ENCODE results near the gene KPNA4.
"Not testable (repeated sequence)": the region's sequence is repeated elsewhere in the genome, so short reads cannot be mapped to it uniquely, and the experiment has no call there.

The KPNA4 gene

DNA sequence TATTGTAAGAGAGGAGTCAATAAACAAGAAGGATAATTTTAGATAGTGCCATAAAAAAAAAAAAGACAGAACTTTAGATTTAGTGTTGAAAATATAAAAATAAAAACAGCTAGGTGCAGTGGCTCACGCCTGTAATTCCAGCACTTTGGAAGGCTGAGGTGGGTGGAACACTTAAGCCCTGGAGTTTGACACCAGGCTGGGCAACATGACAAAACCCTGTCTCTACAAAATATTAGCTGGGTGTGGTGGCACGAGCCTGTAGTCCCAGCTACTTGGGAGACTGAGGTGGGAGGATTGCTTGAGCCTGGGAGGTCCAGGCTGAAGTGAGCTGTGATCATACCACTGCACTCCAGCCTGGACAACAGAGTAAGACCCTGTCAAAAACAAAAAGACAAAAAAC is 49.0 kb downstream of the KPNA4 start:
- H3K4me1 ChIP-seq (ENCODE audit: control insufficient read depth in 1 of 2, insufficient read depth in 2 of 2, low read length in 2 of 2); H3K9me3 ChIP-seq (ENCODE audit: control insufficient read depth in 1 of 2, low read length in 2 of 2); H3K27ac ChIP-seq (ENCODE audit: low read depth, low read length); H3K27me3 ChIP-seq (ENCODE audit: control insufficient read depth in 1 of 2, insufficient read depth in 2 of 2, low read length in 2 of 2); H3K9ac ChIP-seq (ENCODE audit: low read depth in 1 of 2, low read length in 2 of 2); H3K4me3 ChIP-seq (ENCODE audit: low read depth in 1 of 2, low read length in 2 of 2): not testable (repeated sequence)
- H3K36me3 ChIP-seq (ENCODE audit: control insufficient read depth in 1 of 2, insufficient read depth in 2 of 2, low read length in 2 of 2) = peaks cover 28 to 74% of the 10 kb centered on the region in 2 donors

DNA sequence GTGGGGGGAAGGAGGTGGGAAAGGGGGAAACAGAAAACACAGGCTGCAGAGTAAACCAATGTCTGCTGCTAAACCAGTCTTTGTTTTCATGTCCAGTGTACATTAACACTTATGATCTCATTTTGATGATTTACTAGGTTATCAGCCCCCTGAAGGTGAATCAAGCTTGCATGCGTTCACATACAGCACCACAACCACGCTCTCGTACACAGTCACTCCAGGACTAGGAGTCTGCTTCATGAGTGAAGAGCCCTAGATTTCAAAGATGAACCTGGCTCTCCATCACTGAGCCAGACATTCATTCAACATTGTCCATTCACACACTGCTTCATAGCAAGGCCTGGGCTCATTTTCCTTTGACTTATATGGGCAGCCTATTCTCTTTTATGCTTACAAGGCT is 64.0 kb downstream of the KPNA4 start:
- H3K4me1 ChIP-seq (ENCODE audit: control insufficient read depth in 1 of 2, insufficient read depth in 2 of 2, low read length in 2 of 2) = no peaks in the 10 kb centered on the region
- no peaks in the 10 kb centered on the region for H3K9me3 ChIP-seq (ENCODE audit: control insufficient read depth in 1 of 2, low read length in 2 of 2)
- H3K9ac ChIP-seq (ENCODE audit: low read depth in 1 of 2, low read length in 2 of 2) = no peak overlapping the region
- H3K27ac ChIP-seq (ENCODE audit: low read depth, low read length) = no peak overlapping the region
- H3K36me3 ChIP-seq (ENCODE audit: control insufficient read depth in 1 of 2, insufficient read depth in 2 of 2, low read length in 2 of 2) = peaks cover 20 to 38% of the 10 kb centered on the region in 2 donors
- H3K4me3 ChIP-seq (ENCODE audit: low read depth in 1 of 2, low read length in 2 of 2) = no peak overlapping the region
- H3K27me3 ChIP-seq (ENCODE audit: control insufficient read depth in 1 of 2, insufficient read depth in 2 of 2, low read length in 2 of 2) = no peaks in the 10 kb centered on the region

DNA sequence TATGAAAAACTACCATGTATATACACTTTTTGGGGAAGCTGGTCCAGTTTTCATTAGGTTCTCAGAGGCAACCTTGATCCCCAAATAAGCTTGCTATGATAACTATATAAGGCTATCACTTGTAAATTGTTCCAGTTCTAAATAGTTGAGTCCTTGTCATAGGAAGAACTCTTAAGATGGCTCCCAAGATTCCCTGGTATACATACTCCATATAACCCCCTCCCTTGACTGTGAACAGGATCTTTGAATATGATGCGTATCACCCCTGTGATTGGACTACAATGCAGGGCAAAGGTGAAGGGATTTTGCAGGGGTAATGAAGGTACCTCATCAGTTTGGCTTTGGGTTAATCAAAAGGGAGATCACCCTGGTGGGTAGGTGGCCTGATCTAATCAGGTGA is 67.2 kb downstream of the KPNA4 start:
- no peaks in the 10 kb centered on the region for H3K27me3 ChIP-seq (ENCODE audit: control insufficient read depth in 1 of 2, insufficient read depth in 2 of 2, low read length in 2 of 2)
- no peaks in the 10 kb centered on the region for H3K4me1 ChIP-seq (ENCODE audit: control insufficient read depth in 1 of 2, insufficient read depth in 2 of 2, low read length in 2 of 2)
- H3K9me3 ChIP-seq (ENCODE audit: control insufficient read depth in 1 of 2, low read length in 2 of 2) = no peaks in the 10 kb centered on the region
- no peak overlapping the region for H3K27ac ChIP-seq (ENCODE audit: low read depth, low read length)
- H3K36me3 ChIP-seq (ENCODE audit: control insufficient read depth in 1 of 2, insufficient read depth in 2 of 2, low read length in 2 of 2) = peaks cover 19 to 24% of the 10 kb centered on the region in 2 donors
- no peak overlapping the region for H3K4me3 ChIP-seq (ENCODE audit: low read depth in 1 of 2, low read length in 2 of 2)
- H3K9ac ChIP-seq (ENCODE audit: low read depth in 1 of 2, low read length in 2 of 2) = no peak overlapping the region

DNA sequence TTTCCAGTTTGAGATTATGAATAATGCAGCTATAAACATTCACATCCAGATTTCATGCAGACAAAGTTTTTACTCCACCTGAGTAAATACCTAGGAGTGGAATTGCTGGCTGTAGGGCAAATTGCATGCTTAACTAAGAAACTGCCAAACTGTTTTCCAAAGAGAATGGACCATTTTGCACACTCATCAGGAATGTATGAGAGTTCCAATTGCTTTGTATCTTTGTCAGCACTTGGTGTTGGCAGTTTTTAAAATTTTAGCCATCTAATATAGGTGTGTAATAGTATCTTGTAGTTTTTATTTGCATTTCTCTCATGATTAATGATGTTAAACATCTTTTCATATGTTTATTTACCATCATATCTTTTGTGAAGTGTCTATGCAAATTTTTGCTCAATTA is 75.2 kb downstream of the KPNA4 start:
- peaks cover 0 to 4% of the 10 kb centered on the region in 2 donors for H3K4me1 ChIP-seq (ENCODE audit: control insufficient read depth in 1 of 2, insufficient read depth in 2 of 2, low read length in 2 of 2)
- H3K27me3 ChIP-seq (ENCODE audit: control insufficient read depth in 1 of 2, insufficient read depth in 2 of 2, low read length in 2 of 2) = no peaks in the 10 kb centered on the region
- H3K4me3 ChIP-seq (ENCODE audit: low read depth in 1 of 2, low read length in 2 of 2) = no peak overlapping the region
- no peaks in the 10 kb centered on the region for H3K36me3 ChIP-seq (ENCODE audit: control insufficient read depth in 1 of 2, insufficient read depth in 2 of 2, low read length in 2 of 2)
- no peak overlapping the region for H3K9ac ChIP-seq (ENCODE audit: low read depth in 1 of 2, low read length in 2 of 2)
- H3K27ac ChIP-seq (ENCODE audit: low read depth, low read length) = no peak overlapping the region
- H3K9me3 ChIP-seq (ENCODE audit: control insufficient read depth in 1 of 2, low read length in 2 of 2) = no peaks in the 10 kb centered on the region

DNA sequence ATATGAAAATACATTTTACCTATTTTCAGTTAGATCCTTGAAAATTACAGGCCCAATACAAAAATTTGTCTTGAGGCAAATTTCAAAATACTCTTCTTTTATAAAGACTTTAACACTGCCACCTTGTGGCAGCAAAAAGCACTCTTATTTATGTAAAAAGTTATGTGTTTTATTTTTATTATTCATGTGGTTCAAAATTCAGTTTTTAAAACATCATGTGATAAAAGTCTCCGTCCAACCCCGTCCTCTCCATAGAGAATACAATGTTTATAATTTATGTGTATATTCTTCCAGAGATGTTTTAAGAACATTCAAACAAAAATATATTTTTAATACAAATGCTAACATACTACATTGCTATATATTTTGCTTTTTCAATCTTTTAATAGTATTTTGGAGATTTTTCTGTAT is 78.9 kb downstream of the KPNA4 start:
- H3K4me1 ChIP-seq (ENCODE audit: control insufficient read depth in 1 of 2, insufficient read depth in 2 of 2, low read length in 2 of 2) = peaks cover 0 to 4% of the 10 kb centered on the region in 2 donors
- H3K27ac ChIP-seq (ENCODE audit: low read depth, low read length) = no peak overlapping the region
- H3K9me3 ChIP-seq (ENCODE audit: control insufficient read depth in 1 of 2, low read length in 2 of 2) = no peaks in the 10 kb centered on the region
- peak overlapping the region in 1 of 2 donors; percentile 53 for H3K4me3 ChIP-seq (ENCODE audit: low read depth in 1 of 2, low read length in 2 of 2)
- no peak overlapping the region for H3K9ac ChIP-seq (ENCODE audit: low read depth in 1 of 2, low read length in 2 of 2)
- no peaks in the 10 kb centered on the region for H3K36me3 ChIP-seq (ENCODE audit: control insufficient read depth in 1 of 2, insufficient read depth in 2 of 2, low read length in 2 of 2)
- no peaks in the 10 kb centered on the region for H3K27me3 ChIP-seq (ENCODE audit: control insufficient read depth in 1 of 2, insufficient read depth in 2 of 2, low read length in 2 of 2)

DNA sequence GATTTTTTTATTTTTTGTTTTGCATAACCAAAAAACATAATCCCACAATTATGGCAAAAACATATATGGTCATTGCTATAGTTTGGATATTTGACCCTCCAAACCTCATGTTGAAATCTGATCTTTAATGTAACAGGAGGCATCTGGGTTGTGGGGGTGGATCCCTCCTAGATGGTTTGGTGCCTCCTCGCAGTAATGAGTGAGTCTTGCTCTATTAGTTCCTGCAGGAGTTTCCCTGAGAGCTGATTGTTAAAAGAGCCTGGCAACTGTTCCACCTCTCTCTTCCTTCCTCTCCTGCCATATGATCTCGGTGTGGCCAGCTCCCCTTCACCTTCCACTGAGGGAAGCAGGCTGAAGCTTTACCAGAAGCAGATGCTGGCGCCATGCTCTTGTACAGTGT is 82.6 kb downstream of the KPNA4 start:
- Histone ChIP-seq H3K9me3 (ENCODE audit: control insufficient read depth in 1 of 2, low read length in 2 of 2) (no peaks in the 10 kb centered on the region), H3K27ac (ENCODE audit: low read depth, low read length) (no peak overlapping the region), H3K4me1 (ENCODE audit: control insufficient read depth in 1 of 2, insufficient read depth in 2 of 2, low read length in 2 of 2) (peaks cover 0 to 4% of the 10 kb centered on the region in 2 donors)

DNA sequence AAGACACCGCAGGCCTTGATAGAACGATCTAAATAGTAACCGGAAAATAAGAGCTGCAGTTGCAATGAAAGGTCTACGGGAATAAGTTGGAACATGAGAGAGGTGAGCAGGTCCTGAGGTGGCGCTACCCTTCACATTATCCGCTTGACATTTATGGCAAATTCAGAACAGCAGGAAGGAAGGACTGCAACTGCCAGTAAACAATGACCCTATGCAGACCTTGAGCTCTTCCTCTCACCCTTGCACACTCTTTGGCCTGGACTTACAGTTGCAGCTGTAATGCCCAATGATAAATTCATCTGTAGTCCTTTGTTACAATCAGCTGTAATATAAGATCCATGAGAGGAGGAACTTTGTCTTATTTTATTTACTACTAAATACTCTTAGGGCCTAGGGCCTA is 83.5 kb downstream of the KPNA4 start:
- Histone ChIP-seq H3K9ac (ENCODE audit: low read depth in 1 of 2, low read length in 2 of 2) (no peak overlapping the region), H3K27me3 (ENCODE audit: control insufficient read depth in 1 of 2, insufficient read depth in 2 of 2, low read length in 2 of 2) (no peaks in the 10 kb centered on the region), H3K4me1 (ENCODE audit: control insufficient read depth in 1 of 2, insufficient read depth in 2 of 2, low read length in 2 of 2) (peaks cover 0 to 4% of the 10 kb centered on the region in 2 donors), H3K4me3 (ENCODE audit: low read depth in 1 of 2, low read length in 2 of 2) (no peak overlapping the region), H3K36me3 (ENCODE audit: control insufficient read depth in 1 of 2, insufficient read depth in 2 of 2, low read length in 2 of 2) (no peaks in the 10 kb centered on the region), H3K9me3 (ENCODE audit: control insufficient read depth in 1 of 2, low read length in 2 of 2) (no peaks in the 10 kb centered on the region), H3K27ac (ENCODE audit: low read depth, low read length) (no peak overlapping the region)

More for the DNA sequence above, 82.6 kb downstream of the KPNA4 start:
- no peak overlapping the region for H3K9ac ChIP-seq (ENCODE audit: low read depth in 1 of 2, low read length in 2 of 2)
- H3K4me3 ChIP-seq (ENCODE audit: low read depth in 1 of 2, low read length in 2 of 2) = no peak overlapping the region
- no peaks in the 10 kb centered on the region for H3K36me3 ChIP-seq (ENCODE audit: control insufficient read depth in 1 of 2, insufficient read depth in 2 of 2, low read length in 2 of 2)
- H3K27me3 ChIP-seq (ENCODE audit: control insufficient read depth in 1 of 2, insufficient read depth in 2 of 2, low read length in 2 of 2) = no peaks in the 10 kb centered on the region

DNA sequence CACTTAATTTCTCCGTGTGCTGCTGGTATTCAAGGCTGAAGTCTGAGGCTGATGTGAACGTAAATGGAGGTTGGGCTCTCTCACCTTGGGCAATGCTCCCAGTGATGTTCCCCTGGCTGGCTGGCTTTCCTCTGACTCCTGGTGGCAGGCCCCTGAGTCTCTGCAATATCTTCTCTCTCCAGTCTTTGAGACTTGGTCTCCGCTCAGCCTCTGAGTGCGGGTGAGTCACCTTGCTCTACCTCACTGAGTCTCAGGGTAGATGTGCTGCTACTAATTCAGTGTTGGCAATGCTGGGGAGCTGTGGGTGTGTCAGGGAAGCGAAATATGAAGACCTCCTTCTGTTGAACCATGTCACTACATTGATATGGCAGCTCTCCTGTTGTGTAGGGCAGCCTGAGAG is 84.4 kb downstream of the KPNA4 start:
- no peak overlapping the region for H3K27ac ChIP-seq (ENCODE audit: low read depth, low read length)
- no peaks in the 10 kb centered on the region for H3K27me3 ChIP-seq (ENCODE audit: control insufficient read depth in 1 of 2, insufficient read depth in 2 of 2, low read length in 2 of 2)
- no peak overlapping the region for H3K9ac ChIP-seq (ENCODE audit: low read depth in 1 of 2, low read length in 2 of 2)
- H3K4me1 ChIP-seq (ENCODE audit: control insufficient read depth in 1 of 2, insufficient read depth in 2 of 2, low read length in 2 of 2) = peaks cover 0 to 2% of the 10 kb centered on the region in 2 donors
- no peaks in the 10 kb centered on the region for H3K36me3 ChIP-seq (ENCODE audit: control insufficient read depth in 1 of 2, insufficient read depth in 2 of 2, low read length in 2 of 2)
- H3K4me3 ChIP-seq (ENCODE audit: low read depth in 1 of 2, low read length in 2 of 2) = no peak overlapping the region
- no peaks in the 10 kb centered on the region for H3K9me3 ChIP-seq (ENCODE audit: control insufficient read depth in 1 of 2, low read length in 2 of 2)

DNA sequence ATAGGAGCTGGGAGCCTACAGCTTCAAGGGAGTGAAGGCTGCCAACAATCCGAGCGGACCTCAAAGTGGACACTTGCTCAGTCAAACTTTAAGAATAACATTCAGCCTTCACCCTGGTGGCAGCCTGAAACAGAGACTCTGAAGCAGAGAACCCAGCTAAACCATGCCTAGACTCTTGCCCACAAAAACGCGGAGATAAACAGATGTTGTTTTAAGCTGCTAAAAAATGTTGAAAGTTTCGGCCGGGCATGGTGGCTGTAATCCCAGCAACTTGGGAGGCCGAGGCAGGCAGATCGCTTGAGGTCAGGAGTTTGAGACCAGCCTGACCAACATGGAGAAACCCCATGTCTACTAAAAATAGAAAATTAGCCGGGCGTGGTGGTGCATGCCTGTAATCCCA is 86.0 kb downstream of the KPNA4 start:
- Histone ChIP-seq H3K27me3 (ENCODE audit: control insufficient read depth in 1 of 2, insufficient read depth in 2 of 2, low read length in 2 of 2) (no peaks in the 10 kb centered on the region), H3K4me3 (ENCODE audit: low read depth in 1 of 2, low read length in 2 of 2) (no peak overlapping the region), H3K9ac (ENCODE audit: low read depth in 1 of 2, low read length in 2 of 2) (no peak overlapping the region), H3K36me3 (ENCODE audit: control insufficient read depth in 1 of 2, insufficient read depth in 2 of 2, low read length in 2 of 2) (no peaks in the 10 kb centered on the region), H3K4me1 (ENCODE audit: control insufficient read depth in 1 of 2, insufficient read depth in 2 of 2, low read length in 2 of 2) (no peaks in the 10 kb centered on the region), H3K27ac (ENCODE audit: low read depth, low read length) (no peak overlapping the region), H3K9me3 (ENCODE audit: control insufficient read depth in 1 of 2, low read length in 2 of 2) (no peaks in the 10 kb centered on the region)

DNA sequence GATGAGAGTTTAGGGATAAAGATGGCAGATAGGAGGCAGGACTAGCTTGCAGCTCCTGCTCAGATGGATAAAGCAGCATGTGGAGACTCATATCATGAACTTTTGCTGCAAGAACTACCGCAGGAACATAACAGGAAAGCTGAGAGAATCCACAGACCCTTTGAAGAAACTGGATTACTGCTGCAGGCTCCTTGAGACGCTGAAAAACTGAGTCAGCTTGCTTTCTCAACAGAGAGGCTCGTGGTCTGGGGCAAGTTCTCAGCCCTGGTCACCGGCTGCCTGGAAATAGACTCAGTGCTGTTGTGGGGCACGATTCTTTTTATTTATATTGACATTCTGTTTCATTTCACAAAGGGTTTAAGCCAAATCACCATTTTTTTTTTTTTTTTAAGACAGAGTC is 87.0 kb downstream of the KPNA4 start:
- Histone ChIP-seq H3K9me3 (ENCODE audit: control insufficient read depth in 1 of 2, low read length in 2 of 2) (no peaks in the 10 kb centered on the region), H3K36me3 (ENCODE audit: control insufficient read depth in 1 of 2, insufficient read depth in 2 of 2, low read length in 2 of 2) (no peaks in the 10 kb centered on the region), H3K27ac (ENCODE audit: low read depth, low read length) (no peak overlapping the region), H3K9ac (ENCODE audit: low read depth in 1 of 2, low read length in 2 of 2) (no peak overlapping the region), H3K4me3 (ENCODE audit: low read depth in 1 of 2, low read length in 2 of 2) (no peak overlapping the region), H3K4me1 (ENCODE audit: control insufficient read depth in 1 of 2, insufficient read depth in 2 of 2, low read length in 2 of 2) (no peaks in the 10 kb centered on the region), H3K27me3 (ENCODE audit: control insufficient read depth in 1 of 2, insufficient read depth in 2 of 2, low read length in 2 of 2) (no peaks in the 10 kb centered on the region)

DNA sequence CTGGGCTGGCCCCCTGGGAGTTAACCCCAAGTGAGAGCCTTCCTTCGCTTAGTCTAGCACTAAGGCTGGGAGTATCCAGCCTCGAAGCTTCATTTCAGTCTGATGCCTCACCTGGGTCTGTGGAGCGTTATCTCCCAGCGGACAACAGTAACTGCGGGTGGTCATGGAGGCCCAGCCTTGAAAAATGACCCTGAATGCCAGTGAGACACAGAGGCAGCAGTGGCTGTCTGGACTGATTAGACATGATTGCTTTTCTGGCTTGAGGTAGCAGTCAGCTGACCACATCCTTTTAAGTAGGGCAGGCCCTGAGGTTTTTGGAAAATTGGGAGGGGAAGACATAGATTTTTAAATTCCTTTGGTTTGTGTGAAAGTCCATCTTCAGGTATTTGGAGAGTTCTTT is 87.6 kb downstream of the KPNA4 start:
- Histone ChIP-seq H3K27ac (ENCODE audit: low read depth, low read length) (no peak overlapping the region), H3K4me3 (ENCODE audit: low read depth in 1 of 2, low read length in 2 of 2) (no peak overlapping the region), H3K9me3 (ENCODE audit: control insufficient read depth in 1 of 2, low read length in 2 of 2) (no peaks in the 10 kb centered on the region), H3K4me1 (ENCODE audit: control insufficient read depth in 1 of 2, insufficient read depth in 2 of 2, low read length in 2 of 2) (no peaks in the 10 kb centered on the region), H3K9ac (ENCODE audit: low read depth in 1 of 2, low read length in 2 of 2) (no peak overlapping the region), H3K27me3 (ENCODE audit: control insufficient read depth in 1 of 2, insufficient read depth in 2 of 2, low read length in 2 of 2) (no peaks in the 10 kb centered on the region), H3K36me3 (ENCODE audit: control insufficient read depth in 1 of 2, insufficient read depth in 2 of 2, low read length in 2 of 2) (no peaks in the 10 kb centered on the region)

Data from duodenal mucosa (tissue), 2 donors.